ACHN (cell line): ENCODE measurements around the gene RAMACL.

Experiments used
- DNase-seq: peaks from one replicate; pipeline ENCODE4 v3.0.0-alpha.2; 2015
- in situ Hi-C: cut with HindIII; loops from 2 replicates; pipeline ENCODE4 v1.10.0; 2017; ENCODE audit warnings: low sequenced_read_pairs, low pct_ligation_motif_present, low pct_unique_long_range_greater_than_20kb

Gene RAMACL

GRCh38 chr6:166600931-166601330 is 14.5 kb upstream of the RAMACL start:
- DNase-seq = no peak
- in situ Hi-C loops = no loop called here

- DNase-seq = no peak
- in situ Hi-C loops = no loop called here
These were observed 12.7 kb upstream of the RAMACL start for GRCh38 chr6:166599205-166599604.

DNA sequence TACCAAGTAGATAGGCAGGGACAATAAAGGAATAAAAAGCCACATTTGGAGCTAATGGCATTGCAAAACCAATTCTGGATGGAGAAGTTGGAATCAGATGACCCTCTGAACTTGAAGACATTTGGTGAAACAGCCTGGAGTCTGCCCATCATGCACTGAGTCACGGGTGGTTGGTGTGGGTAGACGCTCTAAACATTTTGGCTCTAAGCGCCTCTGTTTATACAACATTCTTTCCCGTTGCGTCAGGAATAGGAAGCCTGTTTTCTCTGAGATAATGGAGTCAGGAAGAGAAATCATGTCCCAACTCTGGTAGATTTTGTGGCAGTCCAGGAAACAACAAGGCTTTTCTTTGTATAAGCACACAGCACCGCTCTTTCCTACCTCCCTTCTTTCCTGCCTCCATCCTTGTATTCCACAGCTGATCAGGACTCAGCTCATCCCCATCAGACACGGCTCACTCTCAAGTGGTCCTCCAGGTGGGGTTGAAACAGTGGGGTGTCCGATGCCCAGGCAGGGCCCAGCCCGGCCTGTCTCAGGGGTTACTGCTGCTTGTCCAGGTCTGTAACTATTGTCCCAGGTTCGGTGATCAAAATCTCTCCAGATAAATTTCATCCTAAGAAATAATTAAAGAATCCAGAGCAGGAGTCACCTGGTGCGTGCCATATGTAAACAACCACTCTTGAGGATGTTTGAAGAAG is 12.1 kb upstream of the RAMACL start:
- no peak for DNase-seq
- in situ Hi-C loops = no loop called here

DNA sequence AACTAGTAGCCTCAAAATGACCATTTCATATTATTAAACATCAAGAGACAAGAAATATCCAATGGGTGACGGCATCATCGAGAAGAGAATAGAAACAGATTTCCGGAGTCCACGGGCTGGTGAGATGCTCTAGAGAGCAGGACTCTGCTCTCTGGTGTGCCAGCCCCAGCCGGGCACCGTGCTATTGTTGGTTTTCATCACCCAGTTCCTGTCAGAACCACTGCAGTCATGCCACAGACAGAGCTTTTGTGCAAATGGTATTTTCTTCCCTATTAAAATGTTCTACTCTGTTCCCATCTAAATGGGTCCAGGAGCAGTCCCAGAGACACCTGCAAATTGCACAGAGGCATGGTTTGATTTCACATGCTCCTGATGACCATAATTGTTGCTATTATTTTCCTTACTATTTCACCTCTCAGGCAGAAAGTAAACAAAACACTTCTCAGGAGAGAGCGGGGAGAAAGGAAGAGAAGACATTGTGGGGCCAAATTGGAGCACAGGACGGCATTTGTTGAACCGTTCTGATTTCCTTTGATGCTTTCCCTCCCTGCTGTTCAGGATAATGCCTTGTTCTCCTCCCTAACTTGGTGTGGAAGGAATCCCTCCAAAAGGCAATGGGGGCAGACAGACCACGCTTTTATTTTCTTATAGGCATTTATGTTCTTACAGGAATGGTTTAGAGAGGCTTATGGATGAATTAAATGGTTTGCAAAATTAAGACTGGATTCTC is 11.4 kb upstream of the RAMACL start:
- DNase-seq = no peak
- in situ Hi-C loops = no loop called here

- in situ Hi-C loops = no loop called here
- no peak for DNase-seq
These were observed 10.5 kb upstream of the RAMACL start for GRCh38 chr6:166596776-166597507.

DNA sequence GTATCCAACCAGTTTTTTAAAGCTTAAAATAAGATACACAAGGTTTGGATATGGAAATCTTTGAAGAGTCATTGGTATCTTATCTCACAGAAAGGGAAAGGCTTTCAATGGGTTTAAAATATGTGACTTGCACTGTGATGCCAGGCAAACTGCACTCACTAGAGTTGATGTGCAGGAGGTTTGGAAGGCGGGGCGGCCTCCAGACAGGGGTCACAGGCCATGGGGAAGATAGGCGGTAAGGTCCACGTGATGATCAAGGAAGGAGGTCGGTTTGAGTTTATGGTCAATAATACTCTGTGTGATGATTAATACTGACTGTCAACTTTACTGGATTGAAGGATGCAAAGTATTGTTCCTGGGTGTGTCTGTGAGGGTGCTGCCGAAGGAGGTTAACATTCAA is 9.5 kb upstream of the RAMACL start:
- in situ Hi-C loops = no loop called here
- DNase-seq = no peak

DNA sequence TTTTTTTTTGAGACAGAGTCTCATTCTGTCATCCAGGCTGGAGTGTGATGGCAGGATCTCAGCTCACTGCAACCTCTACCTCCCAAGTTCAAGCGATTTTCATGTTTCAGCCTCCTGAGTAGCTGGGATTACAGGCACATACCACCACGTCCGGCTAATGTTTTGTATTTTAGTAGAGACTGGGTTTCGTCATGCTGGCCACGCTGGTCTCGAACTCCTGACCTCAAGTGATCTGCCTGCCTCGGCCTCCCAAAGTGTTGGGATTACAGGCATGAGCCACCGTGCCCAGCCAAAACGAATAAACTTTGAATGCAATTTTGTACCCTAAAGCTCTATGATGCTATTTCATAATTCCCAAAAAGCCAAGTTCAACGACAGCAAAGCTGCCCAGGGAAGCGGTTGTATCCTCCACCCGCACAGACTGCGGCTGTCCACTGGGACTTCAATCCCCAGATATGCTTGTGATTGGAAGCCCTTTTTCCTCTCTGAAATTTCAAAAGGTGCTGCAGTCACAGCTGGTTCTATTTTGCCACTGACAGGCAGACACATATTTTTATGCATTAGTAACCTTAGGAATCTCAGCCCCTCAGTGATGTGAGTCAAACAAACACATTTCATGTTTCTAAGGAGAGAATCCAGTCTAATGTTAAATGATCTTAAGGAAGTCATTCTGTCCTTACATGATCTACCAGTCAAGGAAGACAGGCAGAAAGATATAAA is 8.7 kb upstream of the RAMACL start:
- DNase-seq = peak; percentile 44
- in situ Hi-C loops = no loop called here

DNA sequence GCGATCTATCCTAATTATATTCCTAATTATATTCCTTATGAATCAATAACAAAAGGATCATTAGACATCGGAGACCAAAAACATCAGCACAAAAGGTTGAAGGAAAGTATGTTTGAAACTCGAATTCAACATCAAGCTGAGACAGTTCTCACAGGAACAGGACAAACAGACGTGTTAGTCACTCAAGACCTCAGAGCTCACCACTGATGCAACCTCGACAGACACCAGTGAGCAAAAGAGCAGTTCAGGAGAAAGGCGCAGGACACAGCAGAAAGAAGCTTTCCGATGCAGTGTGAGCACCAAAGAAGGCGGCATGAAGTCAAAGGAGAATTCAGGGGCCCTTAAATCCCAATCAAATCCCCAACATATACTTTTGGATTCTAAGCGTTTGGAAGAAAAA is 6.3 kb upstream of the RAMACL start:
- in situ Hi-C loops = no loop called here

DNA sequence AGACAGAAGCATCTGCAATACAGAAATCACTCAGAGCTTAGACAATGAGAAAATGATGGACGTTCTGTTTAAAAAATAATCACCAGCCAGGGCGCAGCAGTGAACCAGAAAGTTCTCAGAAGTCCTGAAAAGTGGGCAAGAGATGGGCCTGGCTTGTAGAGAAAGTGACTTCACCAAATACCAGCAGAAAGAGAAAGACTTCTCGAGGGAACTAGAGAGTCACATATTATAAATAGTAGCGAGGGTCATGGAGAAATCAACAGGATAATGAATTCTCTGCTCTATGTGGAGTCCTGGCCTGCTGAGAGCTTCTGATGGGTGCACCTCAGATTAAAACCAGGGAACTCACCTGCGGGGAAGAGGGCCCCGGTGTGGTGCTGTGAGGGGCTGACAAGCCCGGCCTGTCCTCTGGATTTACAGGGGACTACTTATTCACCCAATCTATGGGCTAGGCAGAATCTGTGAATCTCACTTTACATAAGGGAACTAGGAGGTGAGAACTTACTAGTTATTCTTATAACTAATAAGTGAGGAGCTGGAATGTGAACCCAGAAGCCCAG is 5.6 kb upstream of the RAMACL start:
- DNase-seq = no peak
- in situ Hi-C loops = no loop called here

More for the DNA sequence above, 6.3 kb upstream of the RAMACL start:
- no peak for DNase-seq

- no peak for DNase-seq
- in situ Hi-C loops = no loop called here
These were observed 4.5 kb upstream of the RAMACL start for GRCh38 chr6:166591026-166591425.

- DNase-seq = no peak
- in situ Hi-C loops = no loop called here
These were observed 3.5 kb upstream of the RAMACL start for GRCh38 chr6:166589786-166590574.

GRCh38 chr6:166589337-166589731 is 2.9 kb upstream of the RAMACL start:
- DNase-seq = no peak
- in situ Hi-C loops = no loop called here

GRCh38 chr6:166588691-166589336 is 2.3 kb upstream of the RAMACL start:
- in situ Hi-C loops = no loop called here
- no peak for DNase-seq

GRCh38 chr6:166587631-166588413 is 1.3 kb upstream of the RAMACL start:
- no peak for DNase-seq
- in situ Hi-C loops = no loop called here

- in situ Hi-C loops = no loop called here
- DNase-seq = no peak
These were observed 1.5 kb downstream of the RAMACL start for GRCh38 chr6:166584853-166585429.

DNA sequence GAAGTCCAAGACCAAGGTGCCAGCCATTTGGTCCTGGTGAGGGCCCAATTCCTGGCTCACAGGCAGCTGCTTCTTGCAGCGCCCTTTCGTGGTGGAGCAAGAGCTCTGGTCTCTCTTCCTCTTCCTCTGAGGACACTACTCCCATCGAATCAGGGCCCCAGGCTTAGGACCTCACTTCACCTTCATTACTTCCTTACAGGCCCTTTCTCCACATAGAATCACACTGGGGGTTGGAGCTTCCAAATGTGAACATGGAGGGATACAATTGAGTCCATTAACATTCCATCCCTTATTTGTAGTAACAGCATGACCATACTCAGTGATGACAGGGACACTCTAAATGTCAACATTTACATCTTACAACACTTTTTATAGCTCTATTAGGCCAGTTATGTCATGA is 2.3 kb downstream of the RAMACL start:
- in situ Hi-C loops = no loop called here
- DNase-seq = no peak
